Mucosa of rectum (tissue), 2 donors: ENCODE results near the gene CAMKMT.

Source experiments
- H3K27ac ChIP-seq, 2 donors: one replicate each; pipeline ENCODE4 v1.7.0; 2013; ENCODE audit warnings: inconsistent platforms in 2 of 2, low read depth in 2 of 2, low read length in 2 of 2
- H3K27me3 ChIP-seq, 2 donors: one replicate each; pipeline ENCODE4 v1.7.0; 2013; ENCODE audit warnings: low read length in 2 of 2; ENCODE audit not compliant: control insufficient read depth in 2 of 2, insufficient read depth in 2 of 2
- H3K36me3 ChIP-seq, 2 donors: one replicate each; pipeline ENCODE4 v1.7.0; 2013; ENCODE audit warnings: low read length in 2 of 2; ENCODE audit not compliant: control insufficient read depth in 2 of 2, insufficient read depth in 2 of 2
- H3K4me1 ChIP-seq, 2 donors: one replicate each; pipeline ENCODE4 v1.7.0; 2013; ENCODE audit warnings: low read length in 2 of 2, mild to moderate bottlenecking in 1 of 2; ENCODE audit not compliant: control insufficient read depth in 2 of 2, insufficient read depth in 2 of 2
- H3K4me3 ChIP-seq, 2 donors: one replicate each; pipeline ENCODE4 v1.7.0; 2013; ENCODE audit warnings: low read length in 2 of 2
- H3K9ac ChIP-seq, 2 donors: one replicate each; pipeline ENCODE4 v1.7.0; 2013; ENCODE audit warnings: low read length in 2 of 2, low read depth in 1 of 2, mild to moderate bottlenecking in 1 of 2
- H3K9me3 ChIP-seq, 2 donors: one replicate each; pipeline ENCODE4 v1.7.0; 2013; ENCODE audit warnings: low read length in 2 of 2; ENCODE audit not compliant: control insufficient read depth in 2 of 2
- donor health status: healthy.
- donor health status: Normal muscosa, but diverticular disease.

CAMKMT gene

DNA sequence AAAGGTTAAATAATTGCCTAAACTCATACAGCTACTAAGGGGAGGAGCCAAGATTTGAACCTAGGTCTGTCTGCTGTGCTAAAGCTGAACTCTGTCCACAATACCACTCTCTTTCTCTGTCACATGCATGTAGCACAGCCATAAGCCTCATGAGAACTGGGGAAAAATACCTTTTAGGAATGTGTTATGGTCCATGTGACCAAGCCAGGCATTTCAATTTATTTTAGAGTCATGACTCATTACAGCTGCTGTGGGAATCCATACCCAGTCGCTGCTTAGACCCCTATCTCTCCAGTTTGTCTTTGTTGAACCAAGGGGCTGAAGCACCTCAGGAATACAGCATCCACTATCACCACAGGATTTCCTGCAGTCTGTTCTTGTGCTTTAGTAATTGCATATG, 379.8 kb downstream of the CAMKMT start:
- H3K9ac ChIP-seq, result no peak overlapping the region
- no peak overlapping the region for H3K4me3 ChIP-seq
- no peaks in the 10 kb centered on the region for H3K27me3 ChIP-seq
- H3K36me3 ChIP-seq, result no peaks in the 10 kb centered on the region
- H3K9me3 ChIP-seq, result peaks cover 3 to 5% of the 10 kb centered on the region in 2 donors
- H3K27ac ChIP-seq, result no peak overlapping the region
- H3K4me1 ChIP-seq, result no peaks in the 10 kb centered on the region

GRCh38 chr2:44742057-44742456, 380.3 kb downstream of the CAMKMT start:
- H3K36me3 ChIP-seq, result no peaks in the 10 kb centered on the region
- no peak overlapping the region for H3K4me3 ChIP-seq
- peaks cover 0 to 2% of the 10 kb centered on the region in 2 donors for H3K9me3 ChIP-seq
- no peaks in the 10 kb centered on the region for H3K27me3 ChIP-seq
- H3K9ac ChIP-seq, result no peak overlapping the region
- H3K27ac ChIP-seq, result no peak overlapping the region
- no peaks in the 10 kb centered on the region for H3K4me1 ChIP-seq

DNA sequence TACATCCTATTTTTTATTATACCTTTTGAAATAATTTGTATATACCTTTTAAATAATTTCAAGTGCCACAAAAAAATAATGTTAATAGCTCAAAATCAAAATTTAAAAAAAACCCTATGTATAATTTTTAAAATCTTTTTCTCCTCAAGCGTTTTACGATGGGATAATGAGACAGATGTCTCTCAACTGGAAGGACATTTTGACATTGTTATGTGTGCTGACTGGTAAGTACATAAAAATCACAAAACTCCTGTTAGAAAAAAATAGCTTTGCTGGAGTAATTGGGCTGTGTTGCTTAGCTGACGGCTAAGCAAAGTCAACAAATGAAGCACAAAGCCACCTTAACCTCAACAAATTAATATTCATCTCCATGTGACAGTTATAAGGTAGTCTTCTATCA, 381.7 kb downstream of the CAMKMT start:
- Histone ChIP-seq H3K9me3 (no peaks in the 10 kb centered on the region), H3K4me1 (no peaks in the 10 kb centered on the region), H3K27ac (no peak overlapping the region), H3K27me3 (no peaks in the 10 kb centered on the region), H3K4me3 (no peak overlapping the region), H3K36me3 (no peaks in the 10 kb centered on the region), H3K9ac (no peak overlapping the region)

- Histone ChIP-seq H3K36me3 (no peaks in the 10 kb centered on the region), H3K27ac (no peak overlapping the region), H3K9me3 (no peaks in the 10 kb centered on the region), H3K4me1 (no peaks in the 10 kb centered on the region), H3K4me3 (no peak overlapping the region), H3K27me3 (no peaks in the 10 kb centered on the region), H3K9ac (no peak overlapping the region)
These were observed 383.5 kb downstream of the CAMKMT start for GRCh38 chr2:44744961-44745892.

GRCh38 chr2:44745922-44746766, 384.4 kb downstream of the CAMKMT start:
- Histone ChIP-seq H3K27ac (no peak overlapping the region), H3K9me3 (no peaks in the 10 kb centered on the region), H3K4me1 (no peaks in the 10 kb centered on the region), H3K4me3 (no peak overlapping the region), H3K9ac (no peak overlapping the region), H3K27me3 (no peaks in the 10 kb centered on the region), H3K36me3 (no peaks in the 10 kb centered on the region)

GRCh38 chr2:44746856-44747615, 385.3 kb downstream of the CAMKMT start:
- H3K27me3 ChIP-seq, result no peaks in the 10 kb centered on the region

DNA sequence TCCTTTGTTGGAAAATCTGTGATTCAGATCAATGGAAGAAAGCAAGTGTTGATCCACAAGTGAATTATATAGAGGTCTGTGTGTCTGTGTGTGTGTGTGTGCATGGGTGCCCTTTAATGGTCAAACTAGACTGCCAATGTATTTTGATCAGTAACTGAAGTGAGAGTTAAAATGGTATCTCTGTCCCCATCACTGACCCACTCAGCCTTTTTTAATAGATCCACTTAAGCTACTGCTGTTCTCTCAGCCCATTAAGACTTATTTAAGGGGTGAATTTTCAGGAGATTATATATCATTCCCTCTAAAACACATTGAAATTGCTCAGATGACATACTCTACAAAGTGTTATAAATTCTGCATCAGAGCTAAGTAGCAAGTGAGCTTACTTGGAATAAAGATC, 386.0 kb downstream of the CAMKMT start:
- Histone ChIP-seq H3K27ac (no peak overlapping the region), H3K4me1 (no peaks in the 10 kb centered on the region), H3K36me3 (peaks cover 0 to 1% of the 10 kb centered on the region in 2 donors)

More at GRCh38 chr2:44746856-44747615, 385.3 kb downstream of the CAMKMT start:
- H3K4me3 ChIP-seq, result no peak overlapping the region
- H3K27ac ChIP-seq, result no peak overlapping the region
- no peak overlapping the region for H3K9ac ChIP-seq
- no peaks in the 10 kb centered on the region for H3K4me1 ChIP-seq
- H3K36me3 ChIP-seq, result no peaks in the 10 kb centered on the region
- H3K9me3 ChIP-seq, result no peaks in the 10 kb centered on the region

GRCh38 chr2:44751754-44752479, 390.2 kb downstream of the CAMKMT start:
- Histone ChIP-seq H3K4me3 (no peak overlapping the region), H3K9me3 (no peaks in the 10 kb centered on the region), H3K27me3 (no peaks in the 10 kb centered on the region), H3K9ac (no peak overlapping the region), H3K27ac (no peak overlapping the region), H3K36me3 (peaks cover 0 to 2% of the 10 kb centered on the region in 2 donors), H3K4me1 (no peaks in the 10 kb centered on the region)

More for the DNA sequence above, 386.0 kb downstream of the CAMKMT start:
- Histone ChIP-seq H3K9me3 (no peaks in the 10 kb centered on the region), H3K27me3 (no peaks in the 10 kb centered on the region), H3K9ac (no peak overlapping the region), H3K4me3 (no peak overlapping the region)

DNA sequence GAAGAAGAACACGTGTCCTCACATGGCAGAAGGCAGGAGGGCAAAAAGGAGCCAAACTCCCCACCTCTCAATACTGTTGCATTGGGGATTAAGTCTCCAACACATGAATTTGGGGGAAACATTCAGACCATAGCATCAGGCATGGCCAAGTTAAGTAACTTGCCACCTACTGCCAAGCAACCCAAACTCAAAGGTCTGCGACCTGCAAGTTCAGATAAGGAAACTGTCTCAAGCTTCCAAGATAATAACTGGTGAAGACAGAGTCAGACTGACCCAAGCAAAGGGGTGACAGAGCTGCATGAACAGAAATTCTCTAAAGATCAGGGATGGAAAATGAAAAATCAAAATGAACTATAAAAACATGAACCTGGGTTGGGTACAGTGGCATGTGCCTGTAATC, 391.0 kb downstream of the CAMKMT start:
- Histone ChIP-seq H3K27me3 (no peaks in the 10 kb centered on the region), H3K9me3 (no peaks in the 10 kb centered on the region), H3K4me1 (no peaks in the 10 kb centered on the region), H3K36me3 (peaks cover 0 to 2% of the 10 kb centered on the region in 2 donors), H3K4me3 (no peak overlapping the region), H3K9ac (no peak overlapping the region), H3K27ac (no peak overlapping the region)
